Breast epithelium (tissue), 4 donors: Measurements from ENCODE around the gene TMIGD3. TPM values are rescaled to one million over a fixed set of nuclear protein-coding genes. Genes with fewer than 3 reads are reported as not detected.

Experiments used
- DNase-seq, 2 donors: peaks; one replicate each; pipeline ENCODE4 v3.0.0-alpha.2; 2019; ENCODE audit warnings: low spot score in 2 of 2
- H3K27ac ChIP-seq, 2 donors: fragments of 200-600 bp; sonication (generic) in 1 of 2; one replicate each; pipeline ENCODE4 v1.5.1; 2016 to 2019; ENCODE audit warnings: mild to moderate bottlenecking in 1 of 2
- H3K27me3 ChIP-seq, 2 donors: fragments of 200-600 bp; sonication (generic) in 1 of 2; one replicate each; pipeline versions ENCODE4 v1.5.1 to v1.6.0; 2017 to 2019; ENCODE audit warnings: control low read depth in 1 of 2, mild to moderate bottlenecking in 1 of 2
- H3K36me3 ChIP-seq: fragments of 200-600 bp; one replicate; pipeline ENCODE4 v1.5.1; 2019
- H3K4me1 ChIP-seq, 2 donors: fragments of 200-600 bp; sonication (generic); one replicate each; pipeline ENCODE4 v1.5.1; 2016 to 2019; ENCODE audit warnings: control low read depth in 1 of 2
- H3K4me3 ChIP-seq, 3 donors: fragments of 200-600 bp; sonication (generic); 1 replicate in 2 of 3; 2 replicates in 1 of 3; pipeline ENCODE4 v1.5.1; 2016 to 2019; ENCODE audit warnings: mild to moderate bottlenecking in 3 of 3, moderate library complexity in 2 of 3
- H3K9me3 ChIP-seq, 2 donors: fragments of 200-600 bp; sonication (generic) in 1 of 2; one replicate each; pipeline ENCODE4 v1.5.1; 2016 to 2019; ENCODE audit warnings: control low read depth in 1 of 2
- CTCF ChIP-seq, 3 donors: fragments of 450-650 bp; IDR thresholded peaks; one replicate each; pipeline ENCODE4 v1.5.1; 2016 to 2017; ENCODE audit warnings: antibody characterized with exemption in 3 of 3, mild to moderate bottlenecking in 3 of 3, moderate library complexity in 3 of 3
- POLR2A ChIP-seq: fragments of 450-650 bp; IDR thresholded peaks from one replicate; pipeline ENCODE4 v1.6.1; 2016; ENCODE audit warnings: antibody characterized with exemption, mild to moderate bottlenecking, moderate library complexity
- POLR2AphosphoS5 ChIP-seq, 3 donors: sonication (generic); formaldehyde crosslinking; IDR thresholded peaks; one replicate each; pipeline ENCODE4 v1.6.1; 2017; ENCODE audit warnings: antibody characterized with exemption in 3 of 3
- intact Hi-C: fragments of 100-400 bp; cut with DNase I; formaldehyde crosslinking; loops from one replicate; pipeline ENCODE4 v1.15.1; 2023; ENCODE audit warnings: low total_unique reads
- total RNA-seq, 3 donors: library from RNA; depleted of rRNA; stranded (reverse); fragments of >200 nt; gene quantifications; one replicate each; pipeline ENCODE4 v1.1.0, GENCODE V29; 2016

TMIGD3 gene
- total RNA-seq, 3 donors from 2014 or later: 5.9 to 14.6 (median 10.0) TPM

DNA sequence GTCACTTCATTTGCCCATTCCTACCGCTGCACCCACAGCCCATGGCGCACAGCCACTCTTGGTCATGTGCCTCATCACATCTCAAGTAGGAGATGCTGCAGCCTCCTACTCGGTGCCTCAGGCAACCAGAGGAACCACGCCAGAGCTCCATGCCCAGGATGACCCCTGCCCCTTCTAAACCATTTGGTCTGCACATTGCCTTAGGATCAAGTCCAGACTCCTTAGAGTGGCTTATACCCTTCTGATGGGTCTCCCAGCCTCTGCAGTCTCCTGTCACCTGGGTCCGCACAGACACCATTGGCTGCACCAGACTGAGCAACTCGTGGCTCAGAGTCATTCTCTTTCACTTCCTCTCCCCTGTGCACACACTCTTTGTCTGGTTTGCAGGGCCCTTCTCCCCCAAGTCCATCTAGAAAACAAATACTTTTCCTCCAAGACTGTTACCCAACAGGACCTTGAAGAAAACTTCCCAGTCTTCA is 2.2 kb upstream of the TMIGD3 start:
- no peaks in the 10 kb centered on the region for H3K36me3 ChIP-seq
- no peaks in the 10 kb centered on the region for H3K9me3 ChIP-seq
- H3K4me1 ChIP-seq: peaks cover 0 to 5% of the 10 kb centered on the region in 2 donors
- TF ChIP-seq POLR2A (no peak), CTCF (IDR thresholded peaks at IDR 0.05) (no peak), POLR2AphosphoS5 (IDR thresholded peaks at IDR 0.05) (no peak)
- no peaks in the 10 kb centered on the region for H3K27me3 ChIP-seq
- peak overlapping the region in 1 of 2 donors; percentile 16 for H3K27ac ChIP-seq
- intact Hi-C loops: no loop called here
- no peak for DNase-seq
- no peak overlapping the region for H3K4me3 ChIP-seq

- intact Hi-C loops: no loop called here
- no peak for TF ChIP-seq POLR2A
- TF ChIP-seq CTCF (IDR thresholded peaks at IDR 0.05): no peak
- no peak for TF ChIP-seq POLR2AphosphoS5 (IDR thresholded peaks at IDR 0.05)
- DNase-seq: no peak
- Histone ChIP-seq H3K4me3 (no peak overlapping the region), H3K4me1 (peaks cover 0 to 5% of the 10 kb centered on the region in 2 donors), H3K9me3 (no peaks in the 10 kb centered on the region), H3K27ac (no peak overlapping the region), H3K27me3 (no peaks in the 10 kb centered on the region), H3K36me3 (no peaks in the 10 kb centered on the region)
Measured at GRCh38 chr1:111504097-111504496, 664 bp upstream of the TMIGD3 start.

- intact Hi-C loops: no loop called here
- Histone ChIP-seq H3K27me3 (no peaks in the 10 kb centered on the region), H3K4me3 (no peak overlapping the region), H3K9me3 (no peaks in the 10 kb centered on the region), H3K27ac (no peak overlapping the region), H3K36me3 (no peaks in the 10 kb centered on the region), H3K4me1 (no peaks in the 10 kb centered on the region)
- no peak for TF ChIP-seq POLR2AphosphoS5 (IDR thresholded peaks at IDR 0.05)
- TF ChIP-seq POLR2A: no peak
- TF ChIP-seq CTCF (IDR thresholded peaks at IDR 0.05): no peak
- no peak for DNase-seq
Measured at GRCh38 chr1:111501645-111502044, 1.8 kb downstream of the TMIGD3 start.

- no peak for TF ChIP-seq POLR2AphosphoS5 (IDR thresholded peaks at IDR 0.05)
- no peak for TF ChIP-seq CTCF (IDR thresholded peaks at IDR 0.05)
- TF ChIP-seq POLR2A: no peak
Measured at GRCh38 chr1:111499026-111499785, 4.2 kb downstream of the TMIGD3 start.

GRCh38 chr1:111497592-111497991 is 5.8 kb downstream of the TMIGD3 start:
- no peak for DNase-seq
- no peaks in the 10 kb centered on the region for H3K4me1 ChIP-seq
- H3K27me3 ChIP-seq: no peaks in the 10 kb centered on the region
- H3K4me3 ChIP-seq: no peak overlapping the region
- intact Hi-C loops: no loop called here
- H3K9me3 ChIP-seq: no peaks in the 10 kb centered on the region
- no peak for TF ChIP-seq POLR2A
- no peak for TF ChIP-seq CTCF (IDR thresholded peaks at IDR 0.05)
- TF ChIP-seq POLR2AphosphoS5 (IDR thresholded peaks at IDR 0.05): no peak
- H3K27ac ChIP-seq: no peak overlapping the region
- no peaks in the 10 kb centered on the region for H3K36me3 ChIP-seq

More at GRCh38 chr1:111499026-111499785, 4.2 kb downstream of the TMIGD3 start:
- Histone ChIP-seq H3K4me3 (no peak overlapping the region), H3K9me3 (no peaks in the 10 kb centered on the region), H3K27me3 (no peaks in the 10 kb centered on the region), H3K4me1 (no peaks in the 10 kb centered on the region), H3K36me3 (no peaks in the 10 kb centered on the region), H3K27ac (no peak overlapping the region)
- no peak for DNase-seq
- intact Hi-C loops: no loop called here
